ENCODE data around the gene CEP112.
"Not testable (repeated sequence)": the region's sequence is repeated elsewhere in the genome, so short reads cannot be mapped to it uniquely, and the experiment has no call there.

DNA sequence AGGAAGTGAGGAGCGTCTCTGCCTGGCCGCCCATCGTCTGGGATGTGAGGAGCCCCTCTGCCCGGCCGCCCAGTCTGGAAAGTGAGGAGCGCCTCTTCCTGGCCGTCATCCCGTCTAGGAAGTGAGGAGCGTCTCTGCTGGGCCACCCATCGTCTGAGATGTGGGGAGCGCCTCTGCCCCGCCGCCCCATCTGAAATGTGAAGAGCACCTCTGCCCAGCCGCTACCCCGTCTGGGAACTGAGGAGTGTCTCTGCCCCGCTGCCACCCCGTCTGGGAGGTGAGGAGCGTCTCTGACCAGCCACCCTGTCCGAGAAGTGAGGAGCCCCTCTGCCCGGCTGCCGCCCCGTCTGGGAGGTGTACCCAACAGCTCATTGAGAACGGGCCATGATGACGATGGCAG, 354.7 kb downstream of the CEP112 start:
- not testable (repeated sequence) for TF ChIP-seq RAD21 (IDR thresholded peaks at IDR 0.05; ENCODE audit: low read length); POLR2A (IDR thresholded peaks at IDR 0.05; ENCODE audit: low read depth, low read length); CTCF (conservative IDR thresholded peaks at IDR 0.05; ENCODE audit: low read depth, low read length); RFX5 (IDR thresholded peaks at IDR 0.05; ENCODE audit: low read depth, low read length); RCOR1 (IDR thresholded peaks at IDR 0.05; ENCODE audit: insufficient replicate concordance, low read length); MXI1 (IDR thresholded peaks at IDR 0.05; ENCODE audit: borderline replicate concordance, low read depth, low read length)
- TF ChIP-seq, protein P1, sequence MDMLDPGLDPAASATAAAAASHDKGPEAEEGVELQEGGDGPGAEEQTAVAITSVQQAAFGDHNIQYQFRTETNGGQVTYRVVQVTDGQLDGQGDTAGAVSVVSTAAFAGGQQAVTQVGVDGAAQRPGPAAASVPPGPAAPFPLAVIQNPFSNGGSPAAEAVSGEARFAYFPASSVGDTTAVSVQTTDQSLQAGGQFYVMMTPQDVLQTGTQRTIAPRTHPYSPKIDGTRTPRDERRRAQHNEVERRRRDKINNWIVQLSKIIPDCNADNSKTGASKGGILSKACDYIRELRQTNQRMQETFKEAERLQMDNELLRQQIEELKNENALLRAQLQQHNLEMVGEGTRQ (IDR thresholded peaks at IDR 0.05; ENCODE audit: low read depth, low read length) = not testable (repeated sequence)

Data from IMR-90 (cell line).